HG03378 (cell line): ENCODE results near the gene NAA80.
"Not testable (repeated sequence)": the region's sequence is repeated elsewhere in the genome, so short reads cannot be mapped to it uniquely, and the experiment has no call there.

Source experiments
- ATAC-seq: cut with Tn5 transposase; IDR thresholded peaks from one replicate; pipeline ENCODE4 v1.9.1; 2021; ENCODE audit warnings: mild to moderate bottlenecking, moderate library complexity; ENCODE audit not compliant: unreplicated experiment

The NAA80 gene

DNA sequence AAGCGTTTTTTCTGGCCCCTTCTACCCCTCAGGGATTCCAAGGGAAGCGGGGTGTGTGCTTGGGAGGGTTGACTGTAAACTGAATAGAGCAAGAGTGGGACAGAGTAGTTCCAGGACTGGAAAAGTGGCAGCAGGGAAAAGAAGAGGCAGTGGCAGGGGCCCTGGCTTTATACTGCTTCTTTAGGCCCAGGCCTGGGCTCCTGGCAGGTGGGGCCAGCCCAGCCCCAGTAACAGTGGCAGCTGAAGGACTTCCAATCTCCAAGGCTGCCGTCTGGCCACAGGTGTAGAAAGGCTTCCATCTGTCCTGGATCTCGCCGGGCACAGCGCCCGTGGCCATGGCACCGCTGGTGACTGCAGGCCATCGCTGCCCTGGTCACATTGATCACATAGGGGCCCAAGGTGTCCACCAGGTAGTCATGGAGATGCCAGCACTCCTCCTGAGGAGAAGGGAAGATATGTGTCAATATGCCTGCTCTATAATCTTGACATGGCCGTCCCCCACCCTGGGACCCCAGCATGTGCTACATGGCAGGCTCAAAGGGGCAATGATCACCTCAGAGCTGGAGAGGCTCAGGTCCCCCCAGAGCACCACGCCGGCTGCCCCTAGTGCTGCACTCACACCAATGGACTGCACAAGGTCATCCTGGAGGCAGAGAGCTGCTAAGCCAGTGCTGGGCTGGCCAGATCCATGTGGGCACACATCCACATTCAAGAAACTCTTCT is 6.0 kb downstream of the NAA80 start:
- ATAC-seq, result no peak

GRCh38 chr3:50292159-50293078 is 6.8 kb downstream of the NAA80 start, which contains the start of gene IFRD2:
IFRD2 (minus strand) TSS chr3:50292429; CDS start chr3:50292274, 155 bp downstream.
- peak; percentile 86 for ATAC-seq

- no peak for ATAC-seq
Measured at GRCh38 chr3:50290161-50290641, 9.0 kb downstream of the NAA80 start.

- no peak for ATAC-seq
Measured at GRCh38 chr3:50289130-50289529, 10.1 kb downstream of the NAA80 start.

DNA sequence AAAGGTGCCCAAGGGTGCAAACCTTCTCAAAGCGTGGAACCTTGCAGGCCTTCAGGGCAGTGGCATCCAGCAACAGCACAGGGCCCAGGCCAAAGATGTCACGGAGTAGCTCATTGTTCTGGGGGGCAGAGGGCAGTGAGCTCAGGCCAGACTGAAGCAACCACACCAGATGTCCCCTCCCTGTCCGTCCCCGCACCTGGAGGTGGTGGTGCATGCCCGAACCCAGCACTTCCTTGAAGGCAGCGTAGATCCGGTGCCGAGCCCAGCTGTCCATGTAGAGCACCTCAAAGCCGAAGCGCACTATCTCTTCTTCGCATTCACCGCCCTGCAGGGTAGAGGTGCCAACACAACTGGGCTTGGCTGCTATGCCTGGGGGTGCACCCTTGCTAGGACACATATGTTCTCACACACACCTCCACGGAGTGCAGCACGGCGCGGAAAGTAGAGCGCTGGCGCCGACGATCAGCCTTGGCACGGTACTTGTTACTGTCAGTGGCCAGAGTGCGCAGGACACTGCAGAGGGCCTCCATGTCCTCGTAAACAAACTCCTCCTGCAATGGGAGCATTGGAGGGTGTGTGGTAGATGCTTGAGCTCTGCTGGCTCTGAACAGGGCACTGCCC is 10.7 kb downstream of the NAA80 start:
- no peak for ATAC-seq

DNA sequence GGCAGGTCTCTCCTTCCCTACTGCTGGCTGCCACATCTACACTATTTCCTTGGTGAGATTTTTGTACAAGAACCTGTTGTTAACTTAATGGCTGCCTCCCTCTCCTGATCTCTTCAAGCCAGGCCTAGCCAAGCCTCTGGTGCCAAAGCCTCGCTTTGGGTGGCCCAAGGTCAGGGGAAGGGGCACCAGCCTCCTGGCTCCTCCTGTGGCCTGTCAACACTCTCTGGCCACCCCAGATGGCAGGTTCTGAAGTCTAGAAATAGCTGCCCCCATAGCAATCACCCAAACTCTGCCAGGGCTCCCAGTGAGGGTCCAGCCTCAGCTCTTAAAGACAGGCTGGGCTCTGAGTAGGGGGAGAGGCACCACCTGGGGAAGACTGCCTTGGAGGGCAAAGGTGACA is 11.9 kb downstream of the NAA80 start:
- ATAC-seq, result no peak

DNA sequence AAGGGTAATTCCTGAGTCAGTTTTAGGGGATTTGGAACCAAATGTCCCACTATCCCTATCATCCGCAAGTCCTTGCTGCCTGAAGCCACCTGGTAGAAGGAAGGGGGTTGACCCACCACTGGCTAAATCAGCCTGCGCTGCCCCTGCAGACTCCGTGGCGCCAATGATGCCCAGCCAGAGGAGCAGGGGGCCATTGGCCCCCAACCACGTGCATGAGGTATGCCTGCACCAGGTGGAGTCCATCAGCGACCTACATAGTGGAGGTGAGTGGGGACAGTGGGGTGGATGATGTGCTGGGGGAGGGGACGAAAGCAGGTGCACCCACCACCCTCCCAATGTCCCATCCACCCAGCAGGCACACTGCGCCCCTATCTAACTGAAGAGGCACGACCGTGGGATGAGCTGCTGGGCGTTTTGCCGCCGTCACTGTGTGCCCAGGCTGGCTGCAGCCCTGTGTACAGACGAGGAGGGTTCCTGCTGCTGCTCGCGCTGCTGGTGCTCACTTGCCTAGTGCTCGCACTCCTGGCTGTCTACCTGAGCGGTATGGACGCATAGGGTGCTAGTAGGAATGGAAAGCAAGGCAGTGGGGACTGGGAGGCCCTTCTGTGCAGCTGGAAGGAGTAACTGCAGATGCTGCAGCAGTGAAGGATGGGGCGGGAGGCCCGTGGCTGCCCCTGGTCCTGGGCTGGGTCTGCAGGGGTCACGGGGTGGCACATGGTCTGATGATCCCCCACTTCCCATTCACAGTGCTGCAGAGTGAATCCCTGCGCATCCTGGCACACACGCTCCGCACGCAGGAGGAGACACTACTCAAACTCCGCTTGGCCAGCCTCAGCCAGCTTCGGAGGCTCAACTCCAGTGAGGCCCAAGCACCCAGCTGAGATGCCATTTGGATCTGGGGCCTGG is 12.6 kb downstream of the NAA80 start:
- ATAC-seq, result no peak

- not testable (repeated sequence) for ATAC-seq
Measured at GRCh38 chr3:50284121-50284520, 15.1 kb downstream of the NAA80 start.

DNA sequence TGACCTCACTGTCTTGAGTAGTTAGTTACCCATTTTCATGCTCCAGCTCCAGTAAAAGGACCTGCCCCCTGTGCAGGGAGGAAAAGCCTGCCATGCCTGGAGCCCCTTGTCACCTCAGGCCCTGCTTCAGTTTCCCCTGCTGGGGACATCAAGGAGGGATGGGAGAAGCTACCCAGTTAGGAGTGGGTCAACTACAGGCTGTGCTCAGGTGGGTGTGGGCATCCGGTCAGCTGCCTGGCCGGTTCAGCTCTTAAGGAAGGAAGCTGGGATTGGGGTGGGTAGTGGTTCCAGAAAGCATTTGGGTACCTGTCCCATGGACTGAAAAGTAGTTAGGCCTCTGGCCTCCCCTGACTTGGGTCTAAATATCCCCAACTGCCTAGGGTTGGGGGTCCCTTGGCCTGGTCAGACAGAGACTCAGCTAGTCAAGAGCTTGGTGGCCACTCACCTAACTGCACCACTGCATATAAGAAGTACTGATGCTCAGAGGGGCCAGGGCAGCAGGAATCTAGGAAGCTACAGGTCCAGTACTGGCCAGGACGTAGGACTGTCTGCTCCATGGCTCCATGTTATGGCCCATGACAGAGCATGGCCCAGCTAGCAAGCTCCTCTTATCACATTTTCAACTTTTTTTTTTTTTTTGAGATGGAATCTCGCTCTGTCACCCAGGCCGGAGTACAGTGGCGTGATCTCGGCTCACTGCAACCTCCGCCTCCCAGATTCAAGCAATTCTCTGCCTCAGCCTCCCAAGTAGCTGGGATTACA is 19.8 kb downstream of the NAA80 start:
- ATAC-seq, result no peak

- no peak for ATAC-seq
Measured at GRCh38 chr3:50278880-50279224, 20.4 kb downstream of the NAA80 start, which contains the start of gene LSMEM2. LSMEM2 (plus strand) TSS chr3:50279087; CDS start chr3:50279114, 27 bp downstream.

DNA sequence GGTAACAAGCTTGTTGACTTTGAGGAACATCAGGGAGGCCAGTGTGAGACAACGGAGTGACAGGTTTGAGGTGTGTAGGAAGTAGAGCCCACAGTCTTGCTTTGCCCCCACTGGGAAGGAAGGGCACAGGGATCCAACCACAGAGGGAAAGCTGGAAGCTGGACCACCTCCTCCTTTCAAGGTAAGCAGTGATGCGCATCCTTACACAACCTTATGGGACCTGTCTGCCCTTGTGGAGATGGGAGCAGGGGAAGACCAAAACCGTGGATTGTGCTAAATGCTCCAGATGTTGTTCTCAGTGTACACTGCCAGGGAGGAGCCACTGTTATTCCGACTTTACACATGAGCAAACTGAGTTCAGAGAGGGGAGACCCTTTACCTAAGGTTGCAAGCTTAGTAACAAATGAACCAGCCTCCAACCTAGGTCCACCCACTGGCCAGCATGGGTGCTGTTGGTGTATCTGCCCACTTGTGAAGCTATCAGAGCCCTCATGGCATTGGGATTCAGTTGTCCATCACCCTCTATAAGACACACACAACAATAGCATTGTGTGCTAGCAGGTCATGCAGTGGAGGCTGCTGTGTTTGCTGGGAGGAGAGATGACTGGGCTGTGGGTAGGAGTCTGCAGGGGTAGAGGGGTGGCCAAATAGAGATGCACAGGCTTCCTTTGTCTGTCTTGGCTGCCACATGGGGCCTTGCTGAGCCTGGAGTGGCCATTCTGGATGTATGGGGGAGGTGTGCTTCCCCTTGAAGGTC is 20.9 kb downstream of the NAA80 start:
- ATAC-seq, result no peak

GRCh38 chr3:50276762-50277101 is 22.5 kb downstream of the NAA80 start:
- ATAC-seq, result no peak

DNA sequence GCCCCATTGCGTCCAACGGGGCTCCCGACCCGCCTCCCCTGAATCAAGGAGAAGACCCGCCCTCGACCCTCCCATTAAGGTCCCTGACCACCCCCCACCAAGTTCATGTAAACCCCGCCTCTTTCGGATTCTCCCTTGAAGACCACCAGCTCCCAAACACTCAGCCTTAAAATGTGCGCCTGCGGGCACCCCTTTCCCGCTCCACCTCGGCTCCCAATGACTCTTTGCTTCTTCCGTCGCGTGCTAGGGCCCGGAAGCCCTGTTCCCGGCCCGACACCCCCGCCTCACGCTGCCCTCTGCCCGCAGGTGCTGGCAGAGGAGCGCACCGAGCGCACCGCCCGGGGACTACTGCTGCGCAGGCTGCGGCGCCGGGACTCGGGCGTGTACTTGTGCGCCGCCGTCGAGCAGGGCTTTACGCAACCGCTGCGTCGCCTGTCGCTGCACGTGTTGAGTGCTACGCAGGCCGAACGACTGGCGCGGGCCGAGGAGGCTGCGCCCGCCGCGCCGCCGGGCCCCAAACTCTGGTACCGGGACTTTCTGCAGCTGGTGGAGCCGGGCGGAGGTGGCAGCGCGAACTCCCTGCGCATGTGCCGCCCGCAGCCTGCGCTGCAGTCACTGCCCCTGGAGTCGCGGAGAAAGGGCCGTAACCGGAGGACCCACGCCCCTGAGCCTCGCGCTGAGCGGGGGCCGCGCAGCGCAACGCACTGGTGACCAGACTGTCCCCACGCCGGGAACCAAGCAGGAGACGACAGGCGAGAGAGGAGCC is 23.0 kb downstream of the NAA80 start:
- no peak for ATAC-seq

DNA sequence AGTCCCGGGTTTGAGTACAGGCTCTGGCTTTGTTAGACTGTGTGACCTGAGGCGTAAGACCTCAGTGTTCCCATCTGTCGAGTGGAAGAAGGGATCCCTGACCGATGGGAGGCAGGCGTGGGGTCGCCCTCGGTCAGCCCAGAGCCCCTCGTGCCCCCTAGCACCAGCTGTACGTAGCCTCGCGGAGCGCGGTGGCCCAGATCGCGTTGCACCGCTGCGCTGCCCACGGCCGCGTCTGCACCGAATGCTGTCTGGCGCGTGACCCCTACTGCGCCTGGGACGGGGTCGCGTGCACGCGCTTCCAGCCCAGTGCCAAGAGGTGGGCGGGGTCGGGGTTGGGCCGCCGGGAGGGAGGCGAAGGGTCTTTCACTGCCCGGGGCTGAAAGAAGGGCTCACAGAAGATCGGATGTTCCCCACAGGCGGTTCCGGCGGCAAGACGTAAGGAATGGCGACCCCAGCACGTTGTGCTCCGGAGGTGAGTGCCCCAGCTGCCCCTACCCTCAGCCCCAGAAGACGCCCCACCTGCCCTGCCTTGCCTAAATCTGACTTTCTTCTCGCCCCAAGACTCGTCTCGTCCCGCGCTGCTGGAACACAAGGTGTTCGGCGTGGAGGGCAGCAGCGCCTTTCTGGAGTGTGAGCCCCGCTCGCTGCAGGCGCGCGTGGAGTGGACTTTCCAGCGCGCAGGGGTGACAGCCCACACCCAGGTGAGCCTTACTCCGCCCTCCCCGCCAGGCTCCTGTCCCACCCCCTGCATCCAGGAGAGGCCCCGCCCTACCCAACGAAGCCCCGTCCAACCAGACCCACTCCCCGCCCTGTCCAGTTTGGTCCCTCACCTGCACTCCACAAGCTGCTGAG is 23.8 kb downstream of the NAA80 start:
- ATAC-seq, result no peak

GRCh38 chr3:50274371-50275104 is 24.7 kb downstream of the NAA80 start:
- no peak for ATAC-seq

DNA sequence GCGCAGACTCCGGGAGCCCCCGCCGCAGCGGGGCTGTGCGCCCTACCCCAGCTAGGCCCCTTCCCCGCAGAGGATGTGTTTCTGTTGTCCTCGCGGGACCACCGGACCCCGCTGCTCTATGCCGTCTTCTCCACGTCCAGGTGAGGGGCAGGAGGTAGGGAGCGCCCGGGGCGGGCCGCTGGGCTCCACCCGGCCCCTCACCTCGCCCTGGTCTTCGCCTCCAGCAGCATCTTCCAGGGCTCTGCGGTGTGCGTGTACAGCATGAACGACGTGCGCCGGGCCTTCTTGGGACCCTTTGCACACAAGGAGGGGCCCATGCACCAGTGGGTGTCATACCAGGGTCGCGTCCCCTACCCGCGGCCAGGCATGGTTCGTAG is 25.5 kb downstream of the NAA80 start:
- ATAC-seq, result no peak
